Myocyte (in vitro differentiated cells): ENCODE data around the gene SURF6. TPM values are rescaled to one million over a fixed set of nuclear protein-coding genes. Genes with fewer than 3 reads are reported as not detected.
A peak's percentile ranks its signal among the peaks of the same experiment; 100 is the strongest.
"Not testable (repeated sequence)": the region's sequence is repeated elsewhere in the genome, so short reads cannot be mapped to it uniquely, and the experiment has no call there.

Experiments
- DNase-seq: peaks from one replicate; pipeline ENCODE4 v3.0.0-alpha.2; 2012; ENCODE audit warnings: low read depth
- polyA plus RNA-seq: library from polyadenylated mRNA; unstranded; fragments of >200 nt; gene quantifications from one replicate; pipeline ENCODE4 v1.2.1, GENCODE V29; 2012; ENCODE audit warnings: missing spikeins
- total RNA-seq: library from RNA; depleted of rRNA; stranded (reverse); fragments of >200 nt; gene quantifications from 2 replicates; pipeline ENCODE4 v1.2.3, GENCODE V29; 2014

The SURF6 gene
- total RNA-seq = 26.7 and 30.9 TPM in 2 replicates
- 16.5 TPM for polyA plus RNA-seq

- peak; percentile 93 for DNase-seq
Observed at GRCh38 chr9:133335924-133336811, at the start of gene SURF6. Gene SURF6 (minus strand): TSS chr9:133336188. CDS start chr9:133336132, 56 bp downstream.

DNA sequence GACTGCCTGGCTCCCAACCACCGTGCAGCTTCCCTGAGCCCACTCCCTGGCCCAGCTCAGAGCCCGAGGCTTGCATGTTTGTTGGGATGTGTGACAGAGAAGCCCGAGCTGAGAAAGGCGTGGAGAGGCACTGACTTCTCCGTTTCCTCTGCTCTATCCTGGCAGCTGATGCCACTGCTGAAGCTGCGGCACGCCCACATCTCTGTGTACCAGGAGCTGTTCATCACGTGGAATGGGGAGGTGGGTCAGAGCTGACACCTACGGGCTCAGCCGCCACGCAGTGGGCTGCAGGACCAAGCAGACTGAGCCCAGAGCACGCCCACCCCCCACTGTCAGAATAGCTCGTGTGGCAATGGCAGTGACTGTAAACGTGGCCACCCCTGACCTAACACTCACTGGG lies 49.5 kb upstream of the SURF6 start:
- no peak for DNase-seq

- no peak for DNase-seq
Observed at GRCh38 chr9:133384736-133385321, 48.8 kb upstream of the SURF6 start.

DNA sequence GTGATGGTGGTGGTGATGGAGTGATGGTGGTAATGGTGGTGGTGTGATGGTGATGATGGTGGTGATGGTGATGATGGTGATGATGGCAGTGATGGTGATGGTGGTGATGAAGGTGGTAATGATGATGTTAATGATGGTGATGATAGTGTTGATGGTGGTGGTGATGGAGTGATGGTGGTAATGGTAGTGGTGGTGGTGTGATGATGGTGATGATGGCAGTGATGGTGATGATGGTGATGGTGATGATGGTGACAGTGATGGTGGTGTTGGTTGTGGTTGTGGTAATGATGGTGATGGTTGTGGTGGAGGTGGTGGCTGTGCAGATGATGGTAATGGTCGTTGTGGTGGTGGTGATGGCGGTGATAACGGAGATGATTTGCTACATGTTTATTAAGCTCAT lies 47.5 kb upstream of the SURF6 start:
- no peak for DNase-seq

DNA sequence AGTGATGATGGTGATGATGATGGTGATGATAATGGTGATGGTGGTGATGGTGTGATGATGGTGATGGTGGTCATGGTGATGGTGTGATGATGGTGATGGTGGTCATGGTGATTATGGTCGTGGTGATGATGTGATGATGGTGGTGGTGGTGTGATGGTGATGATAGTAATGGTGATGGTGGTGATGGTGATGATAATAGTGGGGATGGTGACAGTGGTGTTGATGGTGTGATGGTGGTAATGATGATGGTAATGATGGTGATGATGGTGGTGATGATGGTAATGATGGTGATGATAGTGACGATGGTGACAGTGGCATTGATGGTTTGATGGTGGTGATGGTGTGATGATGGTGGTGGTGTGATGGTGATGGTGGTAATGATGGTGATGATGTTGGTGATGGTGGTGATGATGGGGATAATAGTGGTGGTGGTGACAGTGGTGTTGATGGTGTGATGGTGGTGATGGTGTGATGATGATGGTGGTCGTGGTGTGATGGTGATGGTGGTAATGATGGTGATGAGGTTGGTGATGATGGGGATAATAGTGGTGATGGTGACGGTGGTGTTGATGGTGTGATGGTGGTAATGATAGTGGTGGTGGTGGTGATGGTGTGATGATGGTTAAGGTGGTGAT lies 46.6 kb upstream of the SURF6 start:
- DNase-seq = no peak

GRCh38 chr9:133380734-133381133 lies 44.7 kb upstream of the SURF6 start:
- DNase-seq = no peak

GRCh38 chr9:133379153-133380086 lies 43.4 kb upstream of the SURF6 start:
- no peak for DNase-seq

GRCh38 chr9:133378408-133378962 lies 42.5 kb upstream of the SURF6 start:
- no peak for DNase-seq

DNA sequence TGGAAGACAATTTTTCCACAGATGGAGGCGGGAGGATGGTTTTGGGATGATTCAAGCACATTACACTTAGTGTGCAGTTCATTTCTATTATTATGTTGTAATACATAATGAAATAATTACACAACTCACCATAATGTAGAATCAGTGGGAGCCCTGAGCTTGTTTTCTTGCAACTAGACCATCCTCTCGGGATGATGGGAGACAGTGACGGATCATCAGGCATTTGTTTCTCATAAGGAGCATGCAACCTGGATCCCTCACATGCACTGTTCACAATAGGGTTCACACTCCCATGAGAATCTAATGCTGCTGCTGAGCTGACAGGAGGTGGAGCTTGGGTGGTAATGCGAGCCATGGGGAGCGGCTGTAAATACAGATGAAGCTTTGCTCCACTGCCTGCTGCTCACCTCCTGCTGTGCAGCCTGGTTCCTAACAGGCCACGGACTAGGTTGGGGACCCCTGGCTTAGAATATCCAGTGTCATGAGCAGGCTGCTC lies 41.8 kb upstream of the SURF6 start:
- DNase-seq = no peak

DNA sequence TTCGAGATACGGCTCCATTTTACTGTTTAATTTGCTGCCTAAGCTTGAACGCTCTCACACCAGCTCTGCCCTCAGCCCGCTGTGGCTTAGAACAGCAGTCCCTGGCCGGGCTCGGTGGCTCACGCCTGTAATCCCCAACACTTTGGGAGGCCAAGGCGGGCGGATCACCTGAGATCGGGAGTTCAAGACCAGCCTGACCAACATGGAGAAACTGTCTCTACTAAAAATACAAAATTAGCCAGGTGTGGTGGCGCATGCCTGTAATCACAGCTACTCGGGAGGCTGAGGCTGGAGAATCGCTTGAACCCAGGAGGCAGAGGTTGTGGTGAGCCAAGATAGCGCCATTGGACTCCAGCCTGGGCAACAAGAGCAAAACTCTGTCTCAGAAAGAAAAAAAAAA lies 41.3 kb upstream of the SURF6 start:
- DNase-seq = not testable (repeated sequence)

GRCh38 chr9:133375724-133376654 lies 40.0 kb upstream of the SURF6 start, which contains the start of the genes STKLD1 and SURF4:
Gene STKLD1 (plus strand): TSS chr9:133376366. CDS start chr9:133376474, 108 bp downstream.
Gene SURF4 (minus strand): TSS chr9:133376060. CDS start chr9:133375969, 91 bp downstream.
- DNase-seq = peak; percentile 96

GRCh38 chr9:133375116-133375723 lies 39.2 kb upstream of the SURF6 start:
- DNase-seq = peak; percentile 41

DNA sequence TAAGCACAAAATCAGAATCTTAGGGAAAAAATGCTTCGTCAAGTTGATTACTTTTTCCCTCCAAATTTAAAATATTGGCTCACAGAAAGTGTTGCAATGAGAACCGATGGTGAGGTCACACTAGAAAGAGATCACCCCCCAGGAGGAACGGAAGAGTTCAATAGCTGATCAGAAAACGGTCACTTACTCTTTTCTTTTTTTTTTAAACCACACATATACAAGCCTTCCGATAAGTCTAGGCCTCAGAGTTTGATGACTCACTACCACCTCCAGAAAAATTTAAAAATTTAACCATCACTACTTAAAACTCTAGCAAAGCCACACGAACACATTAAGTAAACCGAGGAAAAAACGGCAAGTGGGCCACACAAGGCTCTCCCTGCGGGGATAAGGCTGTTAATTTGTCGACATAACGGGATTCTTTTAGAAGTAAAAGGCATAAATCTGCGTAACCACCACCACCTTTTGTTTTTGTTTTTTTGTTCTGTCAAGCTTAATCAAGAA lies 38.7 kb upstream of the SURF6 start:
- no peak for DNase-seq

DNA sequence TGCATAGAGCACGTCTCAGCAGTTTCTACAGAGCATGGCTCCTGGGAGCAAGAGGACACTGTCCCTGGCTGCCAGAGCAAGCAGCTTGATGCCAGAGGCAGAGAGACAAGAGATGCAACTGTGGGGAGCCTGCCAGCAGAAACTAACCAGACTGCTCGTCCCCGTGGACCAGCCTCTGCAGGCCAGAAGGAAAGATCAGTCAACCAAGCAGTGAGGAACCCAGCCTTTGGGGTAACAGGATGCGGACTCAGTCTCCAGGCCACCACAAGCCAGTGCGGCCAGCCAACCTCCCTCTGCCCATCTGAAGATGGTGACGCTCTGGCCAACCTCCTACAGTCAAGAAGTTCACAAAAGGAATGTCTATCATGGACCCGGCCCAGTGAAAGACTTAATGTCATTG lies 36.2 kb upstream of the SURF6 start:
- DNase-seq = no peak

GRCh38 chr9:133371261-133371711 lies 35.3 kb upstream of the SURF6 start:
- no peak for DNase-seq

- DNase-seq = no peak
Observed at GRCh38 chr9:133370685-133371084, 34.7 kb upstream of the SURF6 start.

DNA sequence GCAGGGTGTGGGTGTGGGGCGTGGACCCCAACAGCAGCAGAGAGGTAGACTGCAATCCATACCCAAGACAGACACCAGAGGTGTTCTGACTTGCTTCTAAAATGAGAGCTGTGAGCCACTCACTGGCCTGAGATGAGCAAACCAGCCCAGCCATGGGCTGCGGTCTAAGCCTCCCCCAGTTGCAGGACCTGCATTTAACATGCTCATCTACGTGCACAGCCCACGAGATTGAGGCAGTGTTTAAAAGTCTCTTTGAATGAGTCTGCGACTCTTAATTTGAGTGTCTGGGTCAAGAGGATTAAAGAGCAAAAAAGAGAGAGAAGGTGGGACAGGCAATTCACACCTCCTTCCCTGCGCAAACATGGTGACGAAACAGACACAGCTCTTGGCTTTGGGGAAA lies 33.9 kb upstream of the SURF6 start:
- no peak for DNase-seq

DNA sequence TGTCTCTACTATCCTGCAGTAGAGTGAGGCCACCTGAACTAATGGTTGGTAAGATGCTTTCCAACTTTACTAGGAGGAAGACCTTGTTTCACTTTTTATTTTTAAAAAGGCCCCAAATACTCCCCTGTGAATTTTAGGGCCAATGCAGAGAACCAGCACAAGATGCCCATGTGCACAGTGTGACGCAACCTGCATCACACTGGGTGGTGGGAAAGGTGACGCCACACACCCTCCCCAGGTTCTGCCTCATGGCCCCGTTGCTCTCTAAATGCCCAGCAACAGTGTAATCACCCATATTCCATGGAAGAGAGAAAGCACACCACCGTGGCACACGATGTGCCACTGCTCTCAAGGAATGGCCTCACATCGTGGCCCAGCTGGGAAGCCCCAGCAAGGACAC lies 33.4 kb upstream of the SURF6 start:
- no peak for DNase-seq
